HepG2 (cell line): ENCODE results near the gene NUDT3. TPM values are rescaled to one million over a fixed set of nuclear protein-coding genes. Genes with fewer than 3 reads are reported as not detected.
A peak's percentile ranks its signal among the peaks of the same experiment; 100 is the strongest.

Experiments used
- ATAC-seq: fragments of 200-7000 bp; cut with Tn5 transposase; 3 replicates; pipeline ENCODE4 v1.9.1; 2020; ENCODE audit warnings: mild to moderate bottlenecking, moderate library complexity
- BruUV-seq: library from RNA; stranded (reverse); fragments of 400-500 nt; replicated peaks from 2 replicates; lab custom pipeline; 2021; lab: Mats Ljungman, UMichigan
- CTCF ChIA-PET: fragments of 300-600 bp; formaldehyde crosslinking; extraction: SDS; loops from one replicate; lab custom pipeline; 2021; ENCODE audit warnings: low total read pairs, inconsistent platforms, low intra/inter-chr PET ratio; lab: Yijun Ruan, JAX
- POLR2A ChIA-PET: fragments of 350-600 bp; sonication (Branson Sonifier 250); formaldehyde crosslinking; loops from one replicate; lab custom pipeline; 2020; ENCODE audit warnings: antibody characterized with exemption, inconsistent platforms; lab: Yijun Ruan, JAX
- DNase-seq: peaks from one replicate; pipeline ENCODE4 v3.0.0-alpha.2; 2015; ENCODE audit warnings: low spot score
- FAIRE-seq: peaks from 3 replicates; lab custom pipeline; 2011; peaks lifted over from hg19 to GRCh38; lab: Jason Lieb, UNC
- H2AFZ ChIP-seq: one replicate; pipeline ENCODE4 v1.6.1; 2011; ENCODE audit warnings: low read length, inconsistent platforms
- H3K27ac ChIP-seq: fragments of 300-600 bp; 3 replicates; pipeline ENCODE4 v1.8.0; 2011; ENCODE audit warnings: mixed run types, mild to moderate bottlenecking, mixed read lengths, low read length, inconsistent platforms; ENCODE audit not compliant: insufficient read depth; ENCODE audit errors: extremely low read length
- H3K27me3 ChIP-seq, 2 experiments: fragments of 200-600 bp in 1 of 2; 2 replicates in 1 of 2; 3 replicates in 1 of 2; pipeline versions ENCODE4 v1.6.0 to v1.8.0; 2011; ENCODE audit warnings: low read length in 2 of 2, mild to moderate bottlenecking in 2 of 2, moderate library complexity in 2 of 2, inconsistent platforms in 1 of 2; ENCODE audit not compliant: insufficient read depth in 2 of 2, control insufficient read depth in 1 of 2
- H3K36me3 ChIP-seq, 2 experiments: fragments of 200-600 bp in 1 of 2; replicated peaks in 1 of 2; 2 replicates in 1 of 2; 3 replicates in 1 of 2; pipeline versions ENCODE4 v1.5.1 to v1.8.0; 2011; ENCODE audit warnings: low read length in 2 of 2, inconsistent platforms in 1 of 2; ENCODE audit not compliant: insufficient read depth in 2 of 2, control insufficient read depth in 1 of 2
- H3K4me1 ChIP-seq: 2 replicates; pipeline ENCODE4 v1.5.1; 2012; ENCODE audit warnings: low read length, inconsistent platforms; ENCODE audit not compliant: insufficient read depth
- H3K4me2 ChIP-seq: 2 replicates; pipeline ENCODE4 v1.6.0; 2011; ENCODE audit warnings: low read depth, low read length, inconsistent platforms
- H3K4me3 ChIP-seq, 3 experiments: fragments of 200-600 bp in 1 of 3; sonication (generic), shearing (Covaris generic) in 1 of 3; replicated peaks in 1 of 3; 2 replicates each; pipeline ENCODE4 v1.5.1; 2011 to 2016; ENCODE audit warnings: low read length in 3 of 3, inconsistent platforms in 2 of 3, low read depth in 2 of 3, mild to moderate bottlenecking in 2 of 3, control low read depth in 1 of 3, mixed read lengths in 1 of 3; ENCODE audit not compliant: insufficient read depth in 1 of 3
- H3K79me2 ChIP-seq: one replicate; pipeline ENCODE4 v1.6.1; 2011; ENCODE audit warnings: low read length, inconsistent platforms; ENCODE audit not compliant: insufficient read depth
- H3K9ac ChIP-seq: 2 replicates; pipeline ENCODE4 v1.6.0; 2011; ENCODE audit warnings: mild to moderate bottlenecking, low read depth, low read length, inconsistent platforms; ENCODE audit not compliant: insufficient read depth
- H3K9me3 ChIP-seq: 2 replicates; pipeline ENCODE4 v1.5.1; 2012; ENCODE audit warnings: mild to moderate bottlenecking, low read length
- H4K20me1 ChIP-seq: 2 replicates; pipeline ENCODE4 v1.6.0; 2011; ENCODE audit warnings: inconsistent platforms, mild to moderate bottlenecking, low read length, moderate library complexity; ENCODE audit not compliant: insufficient read depth
- ATF7 ChIP-seq, 2 experiments: fragments of 450-650 bp in 1 of 2; sonication (generic) in 1 of 2; formaldehyde crosslinking in 1 of 2; IDR thresholded peaks; 2 replicates each; pipeline versions ENCODE4 v1.4.0 to v1.6.1; 2016 to 2020; ENCODE audit warnings: antibody characterized with exemption in 1 of 2, mild to moderate bottlenecking in 1 of 2, missing genetic modification reagents in 1 of 2
- ELF3 ChIP-seq: IDR thresholded peaks from 2 replicates; pipeline ENCODE4 v1.6.1; 2016; ENCODE audit warnings: missing genetic modification reagents, missing compliant biosample characterization
- MXI1 ChIP-seq: IDR thresholded peaks from 3 replicates; pipeline ENCODE4 v1.6.1; 2012; ENCODE audit warnings: low read depth, low read length, inconsistent platforms, borderline replicate concordance
- PHB2 ChIP-seq: fragments of 450-650 bp; IDR thresholded peaks from 2 replicates; pipeline ENCODE4 v1.6.1; 2018; ENCODE audit not compliant: partially characterized antibody
- PTBP1 ChIP-seq: fragments of 200-400 bp; formaldehyde crosslinking; IDR thresholded peaks from 2 replicates; pipeline ENCODE4 v1.6.1; 2018; ENCODE audit warnings: low read length, low read depth; ENCODE audit not compliant: poor library complexity, severe bottlenecking
- RAD21 ChIP-seq: fragments of 450-650 bp; formaldehyde crosslinking; IDR thresholded peaks from 2 replicates; pipeline ENCODE4 v1.5.0; 2020; ENCODE audit warnings: mild to moderate bottlenecking
- ZNF616 ChIP-seq: sonication (generic); formaldehyde crosslinking; IDR thresholded peaks from 2 replicates; pipeline ENCODE4 v1.5.0; 2020; ENCODE audit warnings: low read depth, mild to moderate bottlenecking, missing genetic modification reagents
- ZNF75D ChIP-seq: sonication (generic); formaldehyde crosslinking; IDR thresholded peaks from 2 replicates; pipeline ENCODE4 v1.8.1; 2023; ENCODE audit warnings: missing genetic modification reagents, mild to moderate bottlenecking, borderline replicate concordance
- WGBS: methylation state at CpG from one replicate; pipeline ENCODE4 v1.1.6; 2017; ENCODE audit warnings: low lambda C conversion rate; 5-methylcytosine and 5-hydroxymethylcytosine counted together
- in situ Hi-C: cut with HindIII; loops from 2 replicates; pipeline ENCODE4 v1.10.0; 2017; ENCODE audit warnings: low pct_unique_long_range_greater_than_20kb; ENCODE audit not compliant: extremely low pct_ligation_motif_present
- intact Hi-C: fragments of 100-400 bp; cut with micrococcal nuclease; formaldehyde crosslinking; loops from one replicate; pipeline ENCODE4 v1.10.0; 2022; ENCODE audit not compliant: unreplicated experiment
- polyA plus RNA-seq, 8 experiments: library from polyadenylated mRNA; depleted of rRNA in 3 of 8; stranded (reverse) in 7 of 8; unstranded in 1 of 8; fragments of >200 nt; fragmentation: Illumina TruSeq in 4 of 8; extraction: Trizol in 4 of 8; gene quantifications; 2 replicates each; pipeline versions ENCODE4 v1.2.1 to v1.2.3, GENCODE V29; 2011 to 2016; ENCODE audit warnings: low read depth in 4 of 8, missing spikeins in 1 of 8, mixed read lengths in 1 of 8; ENCODE audit not compliant: insufficient read depth in 1 of 8
- total RNA-seq, 5 experiments: library from RNA; depleted of rRNA; stranded (reverse); fragments of >200 nt; fragmentation: Illumina TruSeq; extraction: Trizol; gene quantifications; 2 replicates each; pipeline ENCODE4 v1.2.3, GENCODE V29; 2016; ENCODE audit warnings: low read depth in 1 of 5

Gene NUDT3
- total and polyA plus RNA-seq, 2 of the 13 experiments (the other 11 are each of a cell fraction or from before 2014, with no cell fraction given), result 20.2 to 20.6 TPM

DNA sequence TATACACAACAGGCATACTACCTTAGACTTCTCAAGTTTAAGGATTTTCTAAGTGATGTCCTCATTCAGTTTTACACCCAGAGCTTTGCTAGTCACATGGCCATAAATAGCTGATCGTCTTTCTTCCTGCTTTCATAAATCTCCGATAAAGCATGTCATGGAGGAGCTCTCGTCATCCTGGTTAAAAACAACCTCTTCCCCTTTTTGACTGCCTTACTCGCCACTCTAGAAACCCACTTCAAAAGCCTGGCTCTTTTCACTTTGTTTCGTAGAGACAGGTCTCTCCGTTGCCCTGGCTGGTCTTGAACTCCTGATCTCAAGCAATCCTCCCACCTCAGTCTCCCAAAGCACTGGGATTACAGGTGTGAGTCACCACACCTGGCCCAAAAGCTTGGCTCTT lies 76.7 kb downstream of the NUDT3 start (continued):
- no peak for TF ChIP-seq ZNF75D (CRISPR knock-in tag)
- TF ChIP-seq ELF3 (CRISPR knock-in tag), result no peak
- no peak for TF ChIP-seq PTBP1
- no peak for TF ChIP-seq ZNF616 (CRISPR knock-in tag)
- TF ChIP-seq PHB2, result no peak

DNA sequence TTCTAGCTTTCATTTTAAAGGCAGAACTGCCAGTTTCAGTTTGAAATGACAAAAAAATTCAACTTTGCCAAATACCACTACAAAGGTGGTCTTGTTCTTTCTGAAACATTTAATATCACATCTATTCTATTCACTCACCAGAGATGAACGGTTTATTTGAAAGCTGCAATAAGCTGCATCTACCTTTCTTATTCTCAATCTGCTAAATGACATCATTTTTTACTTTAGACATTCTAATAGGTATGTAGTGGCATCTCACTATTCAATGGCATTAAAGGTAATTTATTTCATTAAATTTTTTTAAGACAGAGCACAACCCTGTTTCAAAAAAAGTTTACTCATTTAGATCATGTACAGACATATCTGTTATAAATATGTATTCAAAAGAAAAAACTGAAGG lies 77.2 kb downstream of the NUDT3 start:
- Histone ChIP-seq H3K9me3 (no peaks in the 10 kb centered on the region), H3K36me3 (peaks cover 0 to 4% of the 10 kb centered on the region in 2 experiments; a peak in 2 of 5 replicates), H3K9ac (no peak overlapping the region), H3K4me2 (no peak overlapping the region), H3K27me3 (no peaks in the 10 kb centered on the region), H3K27ac (no peak overlapping the region), H3K4me3 (no peak overlapping the region), H4K20me1 (no peaks in the 10 kb centered on the region), H3K4me1 (peaks cover 12% of the 10 kb centered on the region), H3K79me2 (peaks cover 14% of the 10 kb centered on the region), H2AFZ (no peak overlapping the region)
- POLR2A ChIA-PET, result no interaction called here
- TF ChIP-seq MXI1 (no peak), RAD21 (CRISPR knock-in tag) (no peak), ATF7 (IDR thresholded peaks at IDR 0.05) (peak; percentile 52), ATF7 (CRISPR knock-in tag; IDR thresholded peaks at IDR 0.05) (no peak)
- no peak for FAIRE-seq
- CTCF ChIA-PET, result no interaction called here
- in situ Hi-C loops, result no loop called here
- no TSS peak for BruUV-seq
- DNase-seq, result no peak
- WGBS, result 94% methylated on average over 1 of the region's 1 CpG
- intact Hi-C loops, result no loop called here
- no peak for ATAC-seq
